ENCODE measurements around the gene RANGRF. TPM values are rescaled to one million over a fixed set of nuclear protein-coding genes. Genes with fewer than 3 reads are reported as not detected.
A peak's percentile ranks its signal among the peaks of the same experiment; 100 is the strongest.

RANGRF gene
- total and polyA plus RNA-seq, 9 of the 15 experiments (the other 6 are each of a cell fraction or from before 2014, with no cell fraction given), result 7.6 to 60.0 (median 16.0) TPM

DNA sequence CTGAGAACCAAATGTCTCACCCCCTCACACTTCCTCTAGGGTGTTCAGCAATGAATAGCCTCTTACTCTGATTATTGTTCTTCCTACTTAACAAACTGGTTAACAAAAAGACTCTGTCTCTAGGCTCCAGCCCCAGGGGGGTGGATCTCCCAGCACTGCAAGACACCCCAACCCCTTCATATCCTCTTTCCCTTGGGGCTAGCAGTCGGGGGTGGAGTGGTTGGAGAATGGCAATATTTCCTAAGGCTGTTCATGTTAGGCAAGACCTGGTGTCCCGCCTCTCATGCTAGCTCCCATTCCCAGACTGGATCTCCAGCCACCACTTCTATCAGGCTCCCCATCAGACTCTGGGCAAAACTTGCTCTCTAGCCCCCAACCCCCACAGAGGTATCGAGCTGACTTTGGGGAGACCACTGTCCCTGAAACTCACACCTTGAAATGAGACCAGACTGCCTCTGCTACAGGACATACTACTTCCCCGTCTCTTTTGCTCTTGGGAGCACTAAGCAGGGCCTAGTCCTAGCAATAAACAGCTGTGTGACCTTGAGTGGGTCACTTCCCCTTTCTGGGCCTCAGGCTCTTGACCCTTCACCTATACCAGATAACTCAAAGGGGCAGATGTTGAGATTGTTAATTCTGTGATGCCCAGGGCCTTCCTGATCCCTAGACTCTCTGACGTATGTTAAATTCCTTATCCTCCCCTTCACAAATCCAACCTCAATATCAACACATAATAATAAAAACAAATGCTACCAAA is 4.3 kb downstream of the RANGRF start:
- no peak overlapping the region for H2AFZ ChIP-seq (ENCODE audit: low read depth, low read length)
- no peaks in the 10 kb centered on the region for H3K9me1 ChIP-seq (ENCODE audit: control insufficient read depth, insufficient read depth, low read length)
- intact Hi-C loops (cut with micrococcal nuclease) (no loop called here), in situ Hi-C loops (cut with MboI) (no loop called here)
- H3K27me3 ChIP-seq (ENCODE audit: control insufficient read depth in 2 of 2, insufficient read depth in 2 of 2, low read length in 2 of 2), result no peaks in the 10 kb centered on the region
- no peak for ATAC-seq
- no peaks in the 10 kb centered on the region for H4K20me1 ChIP-seq (replicated peaks; ENCODE audit: control insufficient read depth, insufficient read depth, low read length)
- peak; percentile 59 for FAIRE-seq
- 0 out of 3 replicates have a peak, but pooled peaks cover 2% of the 10 kb centered on the region for H3K36me3 ChIP-seq (ENCODE audit: control insufficient read depth, insufficient read depth, low read length)
- H3K4me2 ChIP-seq (ENCODE audit: insufficient read depth, low read length), result no peak overlapping the region
- peaks cover 11 to 46% of the 10 kb centered on the region in 2 experiments; a peak in 4 of 5 replicates for H3K4me1 ChIP-seq (replicated peaks in 1 of 2; ENCODE audit: control insufficient read depth in 2 of 2, insufficient read depth in 2 of 2, low read length in 2 of 2)
- H3K27ac ChIP-seq (ENCODE audit: extremely low read depth, low read depth, low read length), result no peak overlapping the region
- BruUV-seq (replicated peaks), result no TSS peak
- no peaks in the 10 kb centered on the region; the same call in 1 of the 2 replicates for H3K9me3 ChIP-seq (replicated peaks; ENCODE audit: control insufficient read depth, insufficient read depth, low read depth, low read length)
- 54% methylated on average over 5 of the region's 5 CpGs for WGBS (ENCODE audit: insufficient coverage, low coverage, missing lambda C conversion rate)
- DNase-seq (ENCODE audit: extremely low read depth in 1 of 4, low spot score in 3 of 4), result no peak
- peak overlapping the region in 1 of 2 experiments; percentile 31; a peak in 1 of 4 replicates for H3K9ac ChIP-seq (ENCODE audit: insufficient read depth in 1 of 2, low read depth in 2 of 2, low read length in 2 of 2)
- no peaks in the 10 kb centered on the region for H3K79me2 ChIP-seq (ENCODE audit: control insufficient read depth, insufficient read depth, low read length)
- no peak overlapping the region for H3K4me3 ChIP-seq
- CTCF ChIA-PET (ENCODE audit: low intra/inter-chr PET ratio), result no interaction called here
- POLR2A ChIA-PET, result interaction anchor here (1.4 to 2.0 kb wide), 2 partner anchors 16 to 20 kb away, joined by 4 to 5 read pairs; no protein-coding TSS in a partner anchor
- peak; percentile 81 for TF ChIP-seq ZFP36 (IDR thresholded peaks at IDR 0.05; ENCODE audit: low read depth, low read length, partially characterized antibody)
- peak; percentile 86 for TF ChIP-seq ESRRA (IDR thresholded peaks at IDR 0.05; ENCODE audit: borderline replicate concordance, low read depth)
- TF ChIP-seq, protein P1, sequence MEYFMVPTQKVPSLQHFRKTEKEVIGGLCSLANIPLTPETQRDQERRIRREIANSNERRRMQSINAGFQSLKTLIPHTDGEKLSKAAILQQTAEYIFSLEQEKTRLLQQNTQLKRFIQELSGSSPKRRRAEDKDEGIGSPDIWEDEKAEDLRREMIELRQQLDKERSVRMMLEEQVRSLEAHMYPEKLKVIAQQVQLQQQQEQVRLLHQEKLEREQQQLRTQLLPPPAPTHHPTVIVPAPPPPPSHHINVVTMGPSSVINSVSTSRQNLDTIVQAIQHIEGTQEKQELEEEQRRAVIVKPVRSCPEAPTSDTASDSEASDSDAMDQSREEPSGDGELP (CRISPR knock-in tag; IDR thresholded peaks at IDR 0.05; ENCODE audit: borderline replicate concordance), result peak; percentile 43; the same call in 1 of the 2 replicates
- 0 out of 2 replicates have a peak, but pooled peaks have one; percentile 15 for TF ChIP-seq ADNP (tag; IDR thresholded peaks at IDR 0.05)
- TF ChIP-seq POLR2A (conservative IDR thresholded peaks at IDR 0.05), result no peak
- TF ChIP-seq, protein P2, sequence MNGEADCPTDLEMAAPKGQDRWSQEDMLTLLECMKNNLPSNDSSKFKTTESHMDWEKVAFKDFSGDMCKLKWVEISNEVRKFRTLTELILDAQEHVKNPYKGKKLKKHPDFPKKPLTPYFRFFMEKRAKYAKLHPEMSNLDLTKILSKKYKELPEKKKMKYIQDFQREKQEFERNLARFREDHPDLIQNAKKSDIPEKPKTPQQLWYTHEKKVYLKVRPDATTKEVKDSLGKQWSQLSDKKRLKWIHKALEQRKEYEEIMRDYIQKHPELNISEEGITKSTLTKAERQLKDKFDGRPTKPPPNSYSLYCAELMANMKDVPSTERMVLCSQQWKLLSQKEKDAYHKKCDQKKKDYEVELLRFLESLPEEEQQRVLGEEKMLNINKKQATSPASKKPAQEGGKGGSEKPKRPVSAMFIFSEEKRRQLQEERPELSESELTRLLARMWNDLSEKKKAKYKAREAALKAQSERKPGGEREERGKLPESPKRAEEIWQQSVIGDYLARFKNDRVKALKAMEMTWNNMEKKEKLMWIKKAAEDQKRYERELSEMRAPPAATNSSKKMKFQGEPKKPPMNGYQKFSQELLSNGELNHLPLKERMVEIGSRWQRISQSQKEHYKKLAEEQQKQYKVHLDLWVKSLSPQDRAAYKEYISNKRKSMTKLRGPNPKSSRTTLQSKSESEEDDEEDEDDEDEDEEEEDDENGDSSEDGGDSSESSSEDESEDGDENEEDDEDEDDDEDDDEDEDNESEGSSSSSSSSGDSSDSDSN (IDR thresholded peaks at IDR 0.05; ENCODE audit: borderline replicate concordance in 1 of 2, low read depth in 2 of 2, low read length in 2 of 2), result no peak
- TF ChIP-seq ZFX (CRISPR knock-in tag; IDR thresholded peaks at IDR 0.05), result peak; percentile 29; the same call in 1 of the 2 replicates
- peak; percentile 53; the same call in 1 of the 2 replicates for TF ChIP-seq BCOR (IDR thresholded peaks at IDR 0.05)
- peak; percentile 74 for TF ChIP-seq RBM25 (IDR thresholded peaks at IDR 0.05; ENCODE audit: low read depth, low read length, severe bottlenecking)
- TF ChIP-seq IRF2 (CRISPR knock-in tag; IDR thresholded peaks at IDR 0.05), result no peak
- TF ChIP-seq NFE2L1 (tag; IDR thresholded peaks at IDR 0.05; ENCODE audit: borderline replicate concordance, low read depth), result no peak

Data from K562 (cell line).